Smooth muscle cell (in vitro differentiated cells): ENCODE results near the gene F8. TPM values are rescaled to one million over a fixed set of nuclear protein-coding genes. Genes with fewer than 3 reads are reported as not detected.

Source experiments
- DNase-seq: peaks from one replicate; lab custom pipeline; 2025; ENCODE audit not compliant: unreplicated experiment; lab: John Stamatoyannopoulos, UW
- H2AFZ ChIP-seq: fragments of 200-600 bp; sonication (generic); 2 replicates; pipeline ENCODE4 v1.6.0; 2016; ENCODE audit warnings: antibody characterized with exemption, low read depth, mild to moderate bottlenecking
- H3F3A ChIP-seq: fragments of 200-600 bp; sonication (generic); 2 replicates; pipeline ENCODE4 v1.6.0; 2017; ENCODE audit warnings: antibody characterized with exemption, low read depth
- H3K27ac ChIP-seq: fragments of 200-600 bp; sonication (generic); 2 replicates; pipeline ENCODE4 v1.5.1; 2016; ENCODE audit warnings: low read depth, mild to moderate bottlenecking
- H3K27me3 ChIP-seq: fragments of 200-600 bp; sonication (generic); 2 replicates; pipeline ENCODE4 v1.6.1; 2016; ENCODE audit warnings: low read depth, mild to moderate bottlenecking
- H3K36me3 ChIP-seq: fragments of 200-600 bp; sonication (generic); 2 replicates; pipeline ENCODE4 v1.5.1; 2016; ENCODE audit warnings: low read depth
- H3K4me1 ChIP-seq: fragments of 200-600 bp; sonication (generic); 2 replicates; pipeline ENCODE4 v1.5.1; 2016; ENCODE audit warnings: low read depth
- H3K4me2 ChIP-seq: fragments of 200-600 bp; sonication (generic); 2 replicates; pipeline ENCODE4 v1.6.0; 2016; ENCODE audit warnings: mild to moderate bottlenecking
- H3K4me3 ChIP-seq: fragments of 200-600 bp; sonication (generic); 2 replicates; pipeline ENCODE4 v1.5.1; 2016; ENCODE audit warnings: mild to moderate bottlenecking
- H3K79me2 ChIP-seq: fragments of 200-600 bp; sonication (generic); 2 replicates; pipeline ENCODE4 v1.6.0; 2016; ENCODE audit warnings: low read depth, mild to moderate bottlenecking
- H3K9ac ChIP-seq: fragments of 200-600 bp; sonication (generic); 2 replicates; pipeline ENCODE4 v1.6.0; 2016; ENCODE audit warnings: low read depth
- H3K9me3 ChIP-seq: fragments of 200-600 bp; sonication (generic); replicated peaks from 2 replicates; pipeline ENCODE4 v1.5.1; 2016; ENCODE audit warnings: low read depth
- H4K20me1 ChIP-seq: fragments of 200-600 bp; sonication (generic); 2 replicates; pipeline ENCODE4 v1.6.0; 2016; ENCODE audit warnings: low read depth
- WGBS: methylation state at CpG from one replicate; pipeline ENCODE4 v1.1.7; 2016; ENCODE audit warnings: low lambda C conversion rate; 5-methylcytosine and 5-hydroxymethylcytosine counted together
- polyA plus RNA-seq: library from polyadenylated mRNA; unstranded; fragments of >200 nt; fragmentation: Nextera tagmentation; extraction: Ambion mirVana; gene quantifications from 2 replicates; pipeline ENCODE4 v1.2.1, GENCODE V29; 2016
- total RNA-seq: library from RNA; depleted of rRNA; stranded (reverse); fragments of >200 nt; gene quantifications from 2 replicates; pipeline ENCODE4 v1.2.3, GENCODE V29; 2014
- TF ChIP-seq, protein P1 (sequence below): fragments of 200-600 bp; sonication (generic); IDR thresholded peaks from 2 replicates; pipeline ENCODE4 v1.5.1; 2017; ENCODE audit warnings: borderline replicate concordance, mild to moderate bottlenecking, antibody characterized with exemption; ENCODE audit not compliant: insufficient read depth, poor library complexity, severe bottlenecking

The F8 gene
- total and polyA plus RNA-seq, 2 experiments from 2014 or later: 1.9 to 3.3 TPM

DNA sequence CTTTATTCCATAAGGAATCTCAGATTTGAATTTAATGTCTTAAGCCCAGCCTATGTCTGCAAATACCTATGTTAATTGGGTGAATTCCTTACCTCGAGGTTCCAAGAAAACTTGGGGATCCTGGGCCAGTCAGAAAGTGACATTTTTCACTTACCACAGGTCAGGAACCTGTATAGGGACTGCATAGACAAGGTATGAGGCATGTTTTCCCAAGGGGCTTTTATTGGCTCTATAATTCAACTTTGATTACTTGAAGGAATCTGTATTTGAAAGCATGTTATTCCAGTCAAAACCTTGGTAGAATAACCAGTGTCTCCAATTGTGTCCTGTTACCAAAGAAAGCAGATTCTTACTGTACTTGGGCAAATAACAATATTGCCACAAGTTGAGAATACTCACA, 208.7 kb downstream of the F8 start:
- no peak overlapping the region for H3K27ac ChIP-seq
- no peaks in the 10 kb centered on the region for H3F3A ChIP-seq
- no peaks in the 10 kb centered on the region for H3K27me3 ChIP-seq
- TF ChIP-seq, protein P1, sequence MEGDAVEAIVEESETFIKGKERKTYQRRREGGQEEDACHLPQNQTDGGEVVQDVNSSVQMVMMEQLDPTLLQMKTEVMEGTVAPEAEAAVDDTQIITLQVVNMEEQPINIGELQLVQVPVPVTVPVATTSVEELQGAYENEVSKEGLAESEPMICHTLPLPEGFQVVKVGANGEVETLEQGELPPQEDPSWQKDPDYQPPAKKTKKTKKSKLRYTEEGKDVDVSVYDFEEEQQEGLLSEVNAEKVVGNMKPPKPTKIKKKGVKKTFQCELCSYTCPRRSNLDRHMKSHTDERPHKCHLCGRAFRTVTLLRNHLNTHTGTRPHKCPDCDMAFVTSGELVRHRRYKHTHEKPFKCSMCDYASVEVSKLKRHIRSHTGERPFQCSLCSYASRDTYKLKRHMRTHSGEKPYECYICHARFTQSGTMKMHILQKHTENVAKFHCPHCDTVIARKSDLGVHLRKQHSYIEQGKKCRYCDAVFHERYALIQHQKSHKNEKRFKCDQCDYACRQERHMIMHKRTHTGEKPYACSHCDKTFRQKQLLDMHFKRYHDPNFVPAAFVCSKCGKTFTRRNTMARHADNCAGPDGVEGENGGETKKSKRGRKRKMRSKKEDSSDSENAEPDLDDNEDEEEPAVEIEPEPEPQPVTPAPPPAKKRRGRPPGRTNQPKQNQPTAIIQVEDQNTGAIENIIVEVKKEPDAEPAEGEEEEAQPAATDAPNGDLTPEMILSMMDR: no peak
- H3K36me3 ChIP-seq: no peaks in the 10 kb centered on the region
- H2AFZ ChIP-seq: no peak overlapping the region
- 23% methylated on average over 1 of the region's 1 CpG for WGBS
- no peaks in the 10 kb centered on the region for H3K79me2 ChIP-seq
- no peaks in the 10 kb centered on the region for H4K20me1 ChIP-seq
- no peak overlapping the region for H3K4me3 ChIP-seq
- H3K4me1 ChIP-seq: no peaks in the 10 kb centered on the region
- no peak for DNase-seq
- no peaks in the 10 kb centered on the region for H3K9me3 ChIP-seq
- H3K9ac ChIP-seq: no peak overlapping the region
- H3K4me2 ChIP-seq: no peak overlapping the region

DNA sequence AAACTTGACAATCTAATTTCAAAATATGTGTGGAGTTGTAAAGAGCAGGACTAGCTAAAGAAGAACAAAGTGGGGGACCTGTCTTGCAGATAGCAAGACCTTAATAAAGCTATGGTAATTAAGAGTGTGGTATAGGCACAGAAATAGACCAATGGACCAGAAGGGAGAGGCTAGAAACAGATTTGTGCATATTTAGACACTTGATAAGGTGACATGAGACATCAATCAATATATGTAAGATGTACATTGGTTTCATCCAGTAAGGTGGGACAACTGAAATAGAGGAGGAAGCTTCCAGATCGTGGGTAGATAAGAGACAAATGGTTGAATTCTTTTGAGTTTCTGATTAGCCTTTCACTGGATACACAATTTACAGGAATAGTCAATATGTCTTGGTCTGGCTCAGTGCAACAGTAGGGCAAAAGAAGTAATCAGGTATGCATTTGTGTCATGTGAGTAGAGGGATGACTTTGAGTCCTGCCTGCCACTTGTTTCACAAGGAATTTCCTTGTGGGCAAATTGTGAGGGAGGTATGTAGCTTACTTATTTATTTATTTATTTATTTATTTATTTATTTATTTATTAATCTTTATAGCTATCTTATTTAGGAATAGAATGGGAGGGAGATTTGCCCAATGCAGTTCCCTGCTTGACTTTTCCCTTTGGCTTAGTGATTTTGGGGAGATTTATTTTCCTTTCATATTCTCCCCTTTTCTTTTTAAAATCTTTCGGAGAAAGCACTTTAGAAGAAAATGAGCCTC, 210.0 kb downstream of the F8 start:
- TF ChIP-seq, protein P1: no peak

DNA sequence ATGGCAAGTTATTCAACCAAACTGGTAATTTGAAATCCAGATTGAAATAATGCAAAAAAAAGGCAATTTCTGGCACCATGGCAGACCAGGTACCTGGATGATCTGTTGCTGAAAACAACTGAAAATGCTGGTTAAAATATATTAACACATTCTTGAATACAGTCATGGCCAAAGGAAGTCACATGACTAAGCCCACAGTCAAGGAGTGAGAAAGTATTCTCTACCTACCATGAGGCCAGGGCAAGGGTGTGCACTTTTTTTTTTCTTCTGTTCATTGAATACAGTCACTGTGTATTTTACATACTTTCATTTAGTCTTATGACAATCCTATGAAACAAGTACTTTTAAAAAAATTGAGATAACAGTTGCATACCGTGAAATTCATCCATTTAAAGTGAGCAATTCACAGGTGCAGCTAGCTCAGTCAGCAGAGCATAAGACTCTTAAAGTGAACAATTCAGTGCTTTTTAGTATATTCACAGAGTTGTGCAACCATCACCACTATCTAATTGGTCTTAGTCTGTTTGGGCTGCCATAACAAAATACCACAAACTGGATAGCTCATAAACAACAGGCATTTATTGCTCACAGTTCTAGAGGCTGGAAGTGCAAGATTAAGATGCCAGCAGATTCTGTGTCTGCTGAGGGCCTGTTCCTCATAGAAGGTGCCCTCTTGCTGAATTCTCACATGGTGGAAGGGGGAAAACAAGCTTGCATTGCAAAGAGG, 212.4 kb downstream of the F8 start:
- no peaks in the 10 kb centered on the region for H3F3A ChIP-seq
- 72% methylated on average over 1 of the region's 1 CpG for WGBS
- no peaks in the 10 kb centered on the region for H3K4me1 ChIP-seq
- H3K9ac ChIP-seq: no peak overlapping the region
- H3K79me2 ChIP-seq: no peaks in the 10 kb centered on the region
- no peak overlapping the region for H3K27ac ChIP-seq
- TF ChIP-seq, protein P1: no peak
- no peaks in the 10 kb centered on the region for H3K9me3 ChIP-seq
- H3K4me3 ChIP-seq: no peak overlapping the region
- no peaks in the 10 kb centered on the region for H3K27me3 ChIP-seq
- H4K20me1 ChIP-seq: no peaks in the 10 kb centered on the region
- H3K4me2 ChIP-seq: no peak overlapping the region
- H3K36me3 ChIP-seq: no peaks in the 10 kb centered on the region
- no peak overlapping the region for H2AFZ ChIP-seq
- no peak for DNase-seq

More for the DNA sequence above, 210.0 kb downstream of the F8 start:
- no peaks in the 10 kb centered on the region for H3K36me3 ChIP-seq
- no peak overlapping the region for H2AFZ ChIP-seq
- H3K4me3 ChIP-seq: no peak overlapping the region
- H3K4me2 ChIP-seq: no peak overlapping the region
- no peak overlapping the region for H3K9ac ChIP-seq
- H3K27me3 ChIP-seq: no peaks in the 10 kb centered on the region
- WGBS: 76% methylated on average over 2 of the region's 2 CpGs
- H3K4me1 ChIP-seq: no peaks in the 10 kb centered on the region
- H4K20me1 ChIP-seq: no peaks in the 10 kb centered on the region
- no peaks in the 10 kb centered on the region for H3F3A ChIP-seq
- H3K79me2 ChIP-seq: no peaks in the 10 kb centered on the region
- no peak for DNase-seq
- H3K9me3 ChIP-seq: no peaks in the 10 kb centered on the region
- no peak overlapping the region for H3K27ac ChIP-seq
